KMS-11 (cell line): ENCODE measurements around the gene SERPINB6.
"Not testable (repeated sequence)": the region's sequence is repeated elsewhere in the genome, so short reads cannot be mapped to it uniquely, and the experiment has no call there.

ENCODE experiments used
- H2AFZ ChIP-seq: fragments of 200-600 bp; sonication (generic); 2 replicates; pipeline ENCODE4 v1.6.1; 2016; ENCODE audit warnings: antibody characterized with exemption, mixed run types, low read depth
- H3K27ac ChIP-seq: fragments of 200-600 bp; sonication (generic); 2 replicates; pipeline ENCODE4 v1.6.1; 2016; ENCODE audit warnings: mild to moderate bottlenecking, mixed run types
- H3K27me3 ChIP-seq: fragments of 200-600 bp; sonication (generic); 2 replicates; pipeline ENCODE4 v1.6.1; 2017; ENCODE audit warnings: mild to moderate bottlenecking, low read depth, mixed run types, moderate library complexity; ENCODE audit not compliant: insufficient read depth
- H3K36me3 ChIP-seq: fragments of 200-600 bp; sonication (generic); 2 replicates; pipeline ENCODE4 v1.6.1; 2017; ENCODE audit warnings: mild to moderate bottlenecking, mixed run types; ENCODE audit not compliant: insufficient read depth
- H3K4me1 ChIP-seq: fragments of 200-600 bp; sonication (generic); 2 replicates; pipeline ENCODE4 v1.6.1; 2016; ENCODE audit warnings: mild to moderate bottlenecking, low read depth, mixed run types; ENCODE audit not compliant: poor library complexity, severe bottlenecking
- H3K4me2 ChIP-seq: fragments of 200-600 bp; sonication (generic); 2 replicates; pipeline ENCODE4 v1.7.0; 2016; ENCODE audit warnings: mild to moderate bottlenecking, mixed run types
- H3K4me3 ChIP-seq: fragments of 200-600 bp; sonication (generic); IDR thresholded peaks from 2 replicates; pipeline ENCODE4 v1.6.1; 2017; ENCODE audit warnings: low read depth, low read length, mixed read lengths; ENCODE audit not compliant: insufficient read depth
- H3K79me2 ChIP-seq: fragments of 200-600 bp; sonication (generic); 2 replicates; pipeline ENCODE4 v1.6.1; 2016; ENCODE audit warnings: low read depth, mixed run types; ENCODE audit not compliant: insufficient read depth
- H3K9ac ChIP-seq: fragments of 200-600 bp; sonication (generic); 2 replicates; pipeline ENCODE4 v1.6.1; 2016; ENCODE audit warnings: mild to moderate bottlenecking, mixed run types
- H4K20me1 ChIP-seq: fragments of 200-600 bp; sonication (generic); 2 replicates; pipeline ENCODE4 v1.6.1; 2016; ENCODE audit warnings: mild to moderate bottlenecking, mixed run types; ENCODE audit not compliant: insufficient read depth
- TF ChIP-seq, protein P1 (sequence below): fragments of 200-600 bp; sonication (generic); conservative IDR thresholded peaks from 2 replicates; pipeline ENCODE4 v1.6.1; 2017; ENCODE audit warnings: low read depth, mild to moderate bottlenecking, antibody characterized with exemption, low read length, moderate library complexity, mixed read lengths

SERPINB6 gene

DNA sequence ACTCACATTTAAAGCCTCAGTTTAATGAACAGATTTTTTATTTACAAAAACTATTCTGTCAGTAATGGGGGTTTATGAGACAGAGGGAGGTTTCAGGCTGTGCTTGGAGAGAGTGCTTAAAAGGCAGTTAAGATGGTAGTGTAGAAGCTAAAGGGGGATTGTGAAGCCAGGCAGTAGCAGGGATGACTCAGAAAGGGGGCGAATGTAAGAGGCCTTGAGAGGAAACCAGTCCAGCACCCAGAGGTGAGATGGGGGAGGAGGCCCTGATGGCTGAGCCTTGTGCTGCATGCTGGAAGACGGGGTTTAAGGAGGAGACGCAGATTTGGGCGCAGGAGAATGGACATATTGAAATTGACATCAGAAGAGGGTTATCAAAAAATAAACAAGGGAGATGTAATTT is 61.6 kb downstream of the SERPINB6 start:
- H2AFZ ChIP-seq, result no peak overlapping the region
- H3K9ac ChIP-seq, result no peak overlapping the region
- no peak overlapping the region for H3K27ac ChIP-seq

DNA sequence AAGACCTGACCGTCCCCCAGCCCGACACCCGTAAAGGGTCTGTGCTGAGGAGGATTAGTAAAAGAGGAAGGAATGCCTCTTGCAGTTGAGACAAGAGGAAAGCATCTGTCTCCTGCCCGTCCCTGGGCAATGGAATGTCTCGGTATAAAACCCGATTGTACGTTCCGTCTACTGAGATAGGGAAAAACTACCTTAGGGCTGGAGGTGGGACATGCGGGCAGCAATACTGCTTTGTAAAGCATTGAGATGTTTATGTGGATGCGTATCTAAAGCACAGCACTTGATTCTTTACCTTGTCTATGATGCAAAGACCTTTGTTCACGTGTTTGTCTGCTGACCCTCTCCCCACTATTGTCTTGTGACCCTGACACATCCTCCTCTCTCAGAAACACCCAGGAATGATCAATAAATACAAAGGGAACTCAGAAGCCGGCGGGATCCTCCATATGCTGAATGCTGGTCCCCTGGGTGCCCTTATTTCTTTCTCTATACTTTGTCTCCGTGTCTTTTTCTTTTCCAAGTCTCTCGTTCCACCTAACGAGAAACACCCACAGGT is 62.2 kb downstream of the SERPINB6 start:
- H3K27me3 ChIP-seq, H2AFZ ChIP-seq, H3K79me2 ChIP-seq, H3K36me3 ChIP-seq, H3K9ac ChIP-seq, H3K4me2 ChIP-seq, H3K4me1 ChIP-seq, H3K4me3 ChIP-seq, H3K27ac ChIP-seq, H4K20me1 ChIP-seq: not testable (repeated sequence)

More for the DNA sequence above, 61.6 kb downstream of the SERPINB6 start:
- no peaks in the 10 kb centered on the region for H3K36me3 ChIP-seq
- no peaks in the 10 kb centered on the region for H3K4me1 ChIP-seq
- no peaks in the 10 kb centered on the region for H3K27me3 ChIP-seq
- no peak overlapping the region for H3K4me2 ChIP-seq
- H4K20me1 ChIP-seq, result no peaks in the 10 kb centered on the region
- H3K79me2 ChIP-seq, result no peaks in the 10 kb centered on the region
- H3K4me3 ChIP-seq, result no peak overlapping the region
- TF ChIP-seq, protein P1, sequence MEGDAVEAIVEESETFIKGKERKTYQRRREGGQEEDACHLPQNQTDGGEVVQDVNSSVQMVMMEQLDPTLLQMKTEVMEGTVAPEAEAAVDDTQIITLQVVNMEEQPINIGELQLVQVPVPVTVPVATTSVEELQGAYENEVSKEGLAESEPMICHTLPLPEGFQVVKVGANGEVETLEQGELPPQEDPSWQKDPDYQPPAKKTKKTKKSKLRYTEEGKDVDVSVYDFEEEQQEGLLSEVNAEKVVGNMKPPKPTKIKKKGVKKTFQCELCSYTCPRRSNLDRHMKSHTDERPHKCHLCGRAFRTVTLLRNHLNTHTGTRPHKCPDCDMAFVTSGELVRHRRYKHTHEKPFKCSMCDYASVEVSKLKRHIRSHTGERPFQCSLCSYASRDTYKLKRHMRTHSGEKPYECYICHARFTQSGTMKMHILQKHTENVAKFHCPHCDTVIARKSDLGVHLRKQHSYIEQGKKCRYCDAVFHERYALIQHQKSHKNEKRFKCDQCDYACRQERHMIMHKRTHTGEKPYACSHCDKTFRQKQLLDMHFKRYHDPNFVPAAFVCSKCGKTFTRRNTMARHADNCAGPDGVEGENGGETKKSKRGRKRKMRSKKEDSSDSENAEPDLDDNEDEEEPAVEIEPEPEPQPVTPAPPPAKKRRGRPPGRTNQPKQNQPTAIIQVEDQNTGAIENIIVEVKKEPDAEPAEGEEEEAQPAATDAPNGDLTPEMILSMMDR, result no peak

DNA sequence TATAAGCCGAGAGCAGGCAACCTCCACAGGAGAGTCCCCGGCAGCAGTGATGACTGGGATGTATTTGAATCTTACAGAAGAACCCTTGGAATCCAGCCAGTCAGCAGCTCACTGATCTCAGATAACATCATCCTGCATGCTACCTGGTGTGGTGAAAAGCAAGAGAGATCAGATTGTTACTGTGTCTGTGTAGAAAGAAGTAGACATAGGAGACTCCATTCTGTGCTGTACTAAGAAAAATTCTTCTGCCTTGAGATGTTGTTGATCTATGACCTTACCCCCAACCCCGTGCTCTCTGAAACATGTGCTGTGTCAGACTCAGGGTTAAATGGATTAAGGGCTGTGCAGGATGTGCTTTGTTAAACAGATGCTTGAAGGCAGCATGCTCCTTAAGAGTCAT is 62.9 kb downstream of the SERPINB6 start:
- H3K4me3 ChIP-seq, H3K27me3 ChIP-seq, H3K9ac ChIP-seq, H4K20me1 ChIP-seq, H2AFZ ChIP-seq, H3K27ac ChIP-seq, H3K36me3 ChIP-seq, H3K4me2 ChIP-seq, H3K4me1 ChIP-seq, H3K79me2 ChIP-seq: not testable (repeated sequence)

DNA sequence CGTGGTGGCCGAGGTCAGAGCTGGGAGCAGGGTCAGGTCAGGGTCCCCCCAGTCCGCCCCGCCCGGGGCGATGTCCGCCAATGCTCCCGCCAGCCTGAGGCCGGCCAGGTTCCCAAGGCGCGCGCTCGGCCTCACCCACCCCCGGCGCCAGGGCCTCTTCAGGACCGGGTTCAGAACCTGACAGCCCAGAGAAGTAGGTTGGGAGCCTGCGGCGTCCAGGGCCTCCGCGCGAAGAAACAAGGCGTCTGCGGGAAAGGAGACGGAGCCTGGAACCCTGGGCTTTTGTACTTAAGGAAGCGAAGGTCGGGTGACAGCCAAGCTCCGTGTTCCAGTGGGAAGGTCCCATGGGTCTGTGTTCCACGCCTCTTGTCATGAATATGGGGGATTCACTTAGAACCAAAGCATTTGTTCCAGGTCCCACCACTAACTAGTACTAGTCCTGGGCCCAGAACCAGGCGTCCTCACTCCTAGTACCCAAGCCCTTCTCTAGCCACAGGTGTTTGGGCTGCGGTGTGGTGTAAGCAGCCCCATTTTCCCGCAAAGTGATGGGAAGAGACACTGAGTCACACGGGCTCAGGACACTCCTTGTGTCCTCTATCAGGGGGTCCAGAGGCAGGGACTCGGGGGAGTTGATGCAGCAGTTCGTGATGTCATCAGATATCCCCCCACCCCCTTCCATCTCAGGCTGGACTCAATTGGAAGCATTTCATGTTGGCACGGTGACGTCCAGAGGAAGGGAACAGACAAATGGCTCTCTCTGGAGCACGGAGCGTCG is 67.8 kb downstream of the SERPINB6 start:
- H3K79me2 ChIP-seq, H3K4me2 ChIP-seq, H3K9ac ChIP-seq, H3K27me3 ChIP-seq, H3K4me3 ChIP-seq, H3K4me1 ChIP-seq, H3K27ac ChIP-seq, H2AFZ ChIP-seq, H3K36me3 ChIP-seq, H4K20me1 ChIP-seq: not testable (repeated sequence)

DNA sequence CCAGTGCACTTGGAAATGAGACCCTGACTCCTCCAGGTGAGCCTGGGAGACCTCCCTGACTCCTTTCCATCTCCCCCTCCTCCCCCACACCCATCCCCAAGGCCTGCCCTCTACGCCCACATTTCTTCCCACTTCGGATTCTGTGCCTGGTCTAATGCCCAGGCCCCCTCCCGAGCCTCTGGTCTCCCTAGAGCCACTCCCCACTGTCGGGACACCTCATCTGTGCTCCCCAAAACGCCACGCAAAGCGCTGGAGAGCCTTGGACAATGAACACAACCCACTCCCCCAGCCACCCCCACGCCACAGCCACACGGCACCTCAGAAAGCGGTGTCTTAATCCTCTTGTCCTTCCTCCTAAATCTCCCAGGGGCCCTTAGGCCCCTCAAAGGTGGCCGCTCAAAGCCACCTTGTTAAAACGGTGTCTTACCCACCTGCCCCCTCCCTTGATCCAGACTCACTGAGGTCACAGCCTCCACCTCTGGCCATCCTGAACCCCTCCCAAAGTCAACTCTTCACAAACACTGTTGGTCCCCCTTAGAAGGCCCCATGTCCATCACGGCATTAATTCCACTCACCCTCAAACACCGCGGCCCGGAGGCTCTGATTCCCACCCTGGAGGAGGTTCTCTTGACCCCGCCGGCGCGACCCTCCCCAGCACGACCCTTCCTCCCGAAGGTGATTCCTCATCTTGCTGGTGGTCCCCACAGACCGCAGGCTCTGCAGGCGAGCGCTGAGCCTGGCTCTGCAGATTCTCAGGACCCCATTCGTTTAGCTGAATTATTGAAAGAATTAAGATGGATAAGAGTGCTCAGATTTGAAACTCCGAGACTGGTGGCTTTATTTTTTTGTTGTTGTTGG is 69.5 kb downstream of the SERPINB6 start:
- H3K9ac ChIP-seq, H3K4me3 ChIP-seq, H3K4me1 ChIP-seq, H3K79me2 ChIP-seq, H3K27me3 ChIP-seq, H3K27ac ChIP-seq, H3K4me2 ChIP-seq, H4K20me1 ChIP-seq, H2AFZ ChIP-seq, H3K36me3 ChIP-seq: not testable (repeated sequence)

DNA sequence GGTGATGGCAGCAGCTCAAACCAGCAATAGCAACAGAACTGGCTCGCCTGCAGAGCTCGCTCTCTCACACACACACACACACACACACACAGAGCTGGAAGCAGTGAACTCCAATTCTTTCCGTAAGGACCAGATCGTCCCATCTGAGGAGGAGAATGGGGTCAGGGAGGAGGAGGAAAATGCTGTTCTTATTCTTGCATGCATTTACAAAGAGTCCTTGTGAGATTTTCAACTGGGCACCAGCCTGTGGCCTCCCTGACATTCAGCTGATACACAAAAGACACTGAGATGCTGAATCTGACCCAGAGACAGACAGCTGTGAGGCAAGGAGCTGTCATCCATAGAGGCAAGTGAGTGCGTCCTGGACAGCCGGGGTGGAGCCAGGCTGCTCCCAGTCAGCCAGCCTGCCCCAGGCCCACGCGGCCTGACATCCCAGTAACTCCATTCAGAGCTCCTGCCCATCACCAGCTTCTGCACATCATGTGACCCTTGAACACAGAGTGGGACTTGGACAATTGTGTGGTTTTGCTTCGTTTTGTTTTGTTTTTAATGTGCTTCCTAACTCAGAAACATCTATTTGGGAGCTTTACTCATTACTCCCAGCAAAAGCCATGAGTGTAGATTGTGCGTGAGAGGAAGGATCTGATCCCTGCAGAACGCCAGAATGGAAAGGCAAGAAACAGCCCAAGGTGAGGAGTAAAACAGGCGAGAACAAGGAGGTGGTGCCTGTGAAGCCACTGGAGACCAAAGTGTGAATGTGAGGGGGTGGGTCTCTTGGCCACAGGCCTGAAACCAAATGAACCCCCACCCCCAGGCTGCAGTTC is 70.3 kb downstream of the SERPINB6 start:
- no peak overlapping the region for H3K4me3 ChIP-seq
- TF ChIP-seq, protein P1, result no peak

More for the DNA sequence above, 70.3 kb downstream of the SERPINB6 start:
- no peaks in the 10 kb centered on the region for H3K36me3 ChIP-seq
- no peak overlapping the region for H3K4me2 ChIP-seq
- H3K9ac ChIP-seq, result no peak overlapping the region
- H4K20me1 ChIP-seq, result no peaks in the 10 kb centered on the region
- no peak overlapping the region for H2AFZ ChIP-seq
- H3K27me3 ChIP-seq, result no peaks in the 10 kb centered on the region
- H3K79me2 ChIP-seq, result no peaks in the 10 kb centered on the region
- no peak overlapping the region for H3K27ac ChIP-seq
- no peaks in the 10 kb centered on the region for H3K4me1 ChIP-seq
